HUES64 (cell line): Measurements from ENCODE around the gene TMEM9.

Experiments
- H3K27ac ChIP-seq: 2 replicates; pipeline ENCODE4 v1.7.0; 2013; ENCODE audit warnings: low read depth, low read length, inconsistent platforms
- H3K27me3 ChIP-seq: 2 replicates; pipeline ENCODE4 v1.6.1; 2013; ENCODE audit warnings: mild to moderate bottlenecking, low read length; ENCODE audit not compliant: insufficient read depth
- H3K36me3 ChIP-seq: 2 replicates; pipeline ENCODE4 v1.6.1; 2013; ENCODE audit warnings: mild to moderate bottlenecking, low read length; ENCODE audit not compliant: insufficient read depth
- H3K4me1 ChIP-seq: 2 replicates; pipeline ENCODE4 v1.6.1; 2013; ENCODE audit warnings: mild to moderate bottlenecking, low read length, moderate library complexity; ENCODE audit not compliant: insufficient read depth
- H3K4me3 ChIP-seq: 2 replicates; pipeline ENCODE4 v1.5.1; 2013; ENCODE audit warnings: mild to moderate bottlenecking, low read length, moderate library complexity
- H3K9ac ChIP-seq: 2 replicates; pipeline ENCODE4 v1.6.1; 2013; ENCODE audit warnings: mild to moderate bottlenecking, low read depth, low read length
- H3K9me3 ChIP-seq: 2 replicates; pipeline ENCODE4 v1.6.1; 2013; ENCODE audit warnings: low read depth, low read length; ENCODE audit not compliant: insufficient read depth
- WGBS: fragments of 150-250, 120-280 bp; methylation state at CpG from one replicate; pipeline ENCODE4 v1.1.7; 2013; ENCODE audit warnings: missing lambda C conversion rate; 5-methylcytosine and 5-hydroxymethylcytosine counted together

TMEM9 gene

GRCh38 chr1:201123866-201124265, 30.4 kb downstream of the TMEM9 start:
- 88% methylated on average over 1 of the region's 1 CpG for WGBS
- H3K4me3 ChIP-seq, result no peak overlapping the region

GRCh38 chr1:201122321-201122957, 31.8 kb downstream of the TMEM9 start:
- Histone ChIP-seq H3K4me1 (peaks cover 2% of the 10 kb centered on the region), H3K36me3 (no peaks in the 10 kb centered on the region), H3K9me3 (no peaks in the 10 kb centered on the region), H3K27me3 (peaks cover 11% of the 10 kb centered on the region; the same call in 1 of the 2 replicates), H3K9ac (no peak overlapping the region), H3K27ac (no peak overlapping the region), H3K4me3 (no peak overlapping the region)
- 96% methylated on average over 10 of the region's 10 CpGs for WGBS

More at GRCh38 chr1:201123866-201124265, 30.4 kb downstream of the TMEM9 start:
- H3K27ac ChIP-seq, result no peak overlapping the region
- no peaks in the 10 kb centered on the region for H3K9me3 ChIP-seq
- no peaks in the 10 kb centered on the region for H3K27me3 ChIP-seq
- no peaks in the 10 kb centered on the region for H3K36me3 ChIP-seq
- H3K9ac ChIP-seq, result no peak overlapping the region
- peaks cover 5% of the 10 kb centered on the region for H3K4me1 ChIP-seq

GRCh38 chr1:201119206-201120197, 34.8 kb downstream of the TMEM9 start:
- Histone ChIP-seq H3K27me3 (peaks cover 40% of the 10 kb centered on the region), H3K9ac (no peak overlapping the region), H3K4me3 (no peak overlapping the region), H3K27ac (no peak overlapping the region), H3K36me3 (no peaks in the 10 kb centered on the region), H3K4me1 (no peaks in the 10 kb centered on the region), H3K9me3 (no peaks in the 10 kb centered on the region)
- 30% methylated on average over 13 of the region's 14 CpGs for WGBS

- H3K36me3 ChIP-seq, result no peaks in the 10 kb centered on the region
- H3K27me3 ChIP-seq, result peaks cover 55% of the 10 kb centered on the region
- 0 out of 2 replicates have a peak, but pooled peaks cover 3% of the 10 kb centered on the region for H3K4me1 ChIP-seq
- no peak overlapping the region for H3K27ac ChIP-seq
- no peak overlapping the region for H3K4me3 ChIP-seq
- 89% methylated on average over 2 of the region's 2 CpGs for WGBS
- H3K9me3 ChIP-seq, result no peaks in the 10 kb centered on the region
- H3K9ac ChIP-seq, result no peak overlapping the region
Observed at GRCh38 chr1:201116091-201116490, 38.2 kb downstream of the TMEM9 start.

GRCh38 chr1:201115390-201115937, 38.8 kb downstream of the TMEM9 start:
- Histone ChIP-seq H3K9me3 (no peaks in the 10 kb centered on the region), H3K27ac (no peak overlapping the region), H3K4me1 (0 out of 2 replicates have a peak, but pooled peaks cover 3% of the 10 kb centered on the region), H3K9ac (no peak overlapping the region), H3K36me3 (no peaks in the 10 kb centered on the region), H3K4me3 (no peak overlapping the region), H3K27me3 (peaks cover 55% of the 10 kb centered on the region)
- WGBS, result 94% methylated on average over 25 of the region's 25 CpGs

GRCh38 chr1:201114245-201115131, 39.8 kb downstream of the TMEM9 start:
- H3K9ac ChIP-seq, result peak overlapping the region; percentile 34; the same call in 1 of the 2 replicates
- 1% methylated on average over 88 of the region's 88 CpGs for WGBS
- peak overlapping the region; percentile 56 for H3K4me3 ChIP-seq
- peaks cover 55% of the 10 kb centered on the region for H3K27me3 ChIP-seq
- H3K9me3 ChIP-seq, result no peaks in the 10 kb centered on the region
- 0 out of 2 replicates have a peak, but pooled peaks cover 3% of the 10 kb centered on the region for H3K4me1 ChIP-seq
- no peak overlapping the region for H3K27ac ChIP-seq
- H3K36me3 ChIP-seq, result no peaks in the 10 kb centered on the region

GRCh38 chr1:201113451-201114244, 40.6 kb downstream of the TMEM9 start:
- 0 out of 2 replicates have a peak overlapping the region, but pooled peaks have one; percentile 21 for H3K9ac ChIP-seq
- H3K4me3 ChIP-seq, result peak overlapping the region; percentile 56
- H3K9me3 ChIP-seq, result no peaks in the 10 kb centered on the region
- peaks cover 53% of the 10 kb centered on the region for H3K27me3 ChIP-seq
- 48% methylated on average over 13 of the region's 17 CpGs for WGBS
- no peaks in the 10 kb centered on the region for H3K36me3 ChIP-seq
- H3K4me1 ChIP-seq, result 0 out of 2 replicates have a peak, but pooled peaks cover 3% of the 10 kb centered on the region
- no peak overlapping the region for H3K27ac ChIP-seq

- H3K9ac ChIP-seq, result no peak overlapping the region
- peaks cover 48% of the 10 kb centered on the region for H3K27me3 ChIP-seq
- no peaks in the 10 kb centered on the region for H3K36me3 ChIP-seq
- H3K4me3 ChIP-seq, result no peak overlapping the region
- H3K27ac ChIP-seq, result no peak overlapping the region
- no peaks in the 10 kb centered on the region for H3K9me3 ChIP-seq
- peaks cover 8% of the 10 kb centered on the region; the same call in 1 of the 2 replicates for H3K4me1 ChIP-seq
- WGBS, result 97% methylated on average over 3 of the region's 3 CpGs
Observed at GRCh38 chr1:201112926-201113325, 41.3 kb downstream of the TMEM9 start.

- peaks cover 42% of the 10 kb centered on the region for H3K27me3 ChIP-seq
- H3K9me3 ChIP-seq, result no peaks in the 10 kb centered on the region
- no peaks in the 10 kb centered on the region for H3K36me3 ChIP-seq
- no peak within 1 kb of the TSS for H3K9ac ChIP-seq
- H3K4me3 ChIP-seq, result no peak within 1 kb of the TSS
- H3K27ac ChIP-seq, result no peak within 1 kb of the TSS
- WGBS, result 54% methylated on average over 8 of the region's 9 CpGs
- H3K4me1 ChIP-seq, result peaks cover 8% of the 10 kb centered on the region; the same call in 1 of the 2 replicates
Observed at GRCh38 chr1:201112173-201112731, 42.0 kb downstream of the TMEM9 start, which contains the start of gene CACNA1S. Gene CACNA1S, minus strand, starts transcription at chr1:201112426. Its CDS starts 87 bp downstream, at chr1:201112339.
